HG03575 (cell line): ENCODE data around the gene RCAN2.
A peak's percentile ranks its signal among the peaks of the same experiment; 100 is the strongest.
"Not testable (repeated sequence)": the region's sequence is repeated elsewhere in the genome, so short reads cannot be mapped to it uniquely, and the experiment has no call there.

Experiments
- ATAC-seq: cut with Tn5 transposase; IDR thresholded peaks from one replicate; pipeline ENCODE4 v1.9.1; 2021; ENCODE audit not compliant: unreplicated experiment, insufficient number of reproducible peaks, low FRiP score; ENCODE audit errors: extremely low read depth

RCAN2 gene

GRCh38 chr6:46366190-46366900 lies 124.9 kb downstream of the RCAN2 start:
- no peak for ATAC-seq

- no peak for ATAC-seq
These were observed 133.7 kb downstream of the RCAN2 start for GRCh38 chr6:46357591-46357990.

GRCh38 chr6:46356543-46356942 lies 134.7 kb downstream of the RCAN2 start:
- no peak for ATAC-seq

- no peak for ATAC-seq
These were observed 137.7 kb downstream of the RCAN2 start for GRCh38 chr6:46353528-46353927.

- no peak for ATAC-seq
These were observed 138.5 kb downstream of the RCAN2 start for GRCh38 chr6:46352541-46353268.

GRCh38 chr6:46350714-46351113 lies 140.5 kb downstream of the RCAN2 start:
- no peak for ATAC-seq

- no peak for ATAC-seq
These were observed 143.6 kb downstream of the RCAN2 start for GRCh38 chr6:46347669-46348068.

- ATAC-seq, result no peak
These were observed 151.0 kb downstream of the RCAN2 start for GRCh38 chr6:46340246-46340645.

- peak; percentile 45 for ATAC-seq
These were observed 153.1 kb downstream of the RCAN2 start for GRCh38 chr6:46338131-46338530.

GRCh38 chr6:46334442-46334841 lies 156.8 kb downstream of the RCAN2 start:
- no peak for ATAC-seq

GRCh38 chr6:46333481-46333880 lies 157.8 kb downstream of the RCAN2 start:
- ATAC-seq, result no peak

- not testable (repeated sequence) for ATAC-seq
These were observed 158.8 kb downstream of the RCAN2 start for GRCh38 chr6:46332448-46332847.

GRCh38 chr6:46331461-46331860 lies 159.8 kb downstream of the RCAN2 start:
- no peak for ATAC-seq

- no peak for ATAC-seq
These were observed 161.7 kb downstream of the RCAN2 start for GRCh38 chr6:46329568-46329967.

GRCh38 chr6:46327779-46328178 lies 163.5 kb downstream of the RCAN2 start:
- no peak for ATAC-seq

- ATAC-seq, result no peak
These were observed 165.4 kb downstream of the RCAN2 start for GRCh38 chr6:46325561-46326530.

GRCh38 chr6:46324706-46325105 lies 166.5 kb downstream of the RCAN2 start:
- no peak for ATAC-seq

- no peak for ATAC-seq
These were observed 167.2 kb downstream of the RCAN2 start for GRCh38 chr6:46323966-46324622.
